Measurements from ENCODE around the gene DEFB128.
A peak's percentile ranks its signal among the peaks of the same experiment; 100 is the strongest.

DNA sequence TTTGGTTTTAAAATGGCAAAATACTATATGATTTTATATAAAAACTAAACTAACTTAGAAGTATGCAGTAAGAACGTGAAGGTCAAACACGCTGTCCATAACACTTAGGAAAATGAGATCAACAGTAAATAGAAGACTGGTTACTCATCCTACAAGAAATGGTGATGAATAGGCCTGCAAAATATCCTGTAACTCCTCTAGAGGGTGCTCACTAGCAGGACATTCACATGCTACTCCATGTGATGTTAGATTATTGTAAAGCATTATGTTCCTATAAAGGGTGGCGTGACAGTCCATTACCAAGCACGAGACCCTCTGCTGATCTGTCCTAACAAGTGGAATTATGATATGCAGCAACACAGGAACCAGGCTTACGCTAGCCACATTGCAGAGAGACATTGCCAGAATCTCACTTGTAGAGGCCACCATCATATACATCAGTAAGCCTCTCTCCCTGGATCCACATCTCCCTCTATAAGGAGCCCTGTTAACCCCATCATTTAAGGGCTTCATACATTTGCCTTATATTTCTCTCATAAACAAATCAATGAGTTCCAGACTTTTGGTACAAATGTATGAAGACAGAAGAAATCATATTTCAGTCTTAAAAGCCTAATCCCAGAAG, 19.5 kb upstream of the DEFB128 start:
- TF ChIP-seq, protein P1, sequence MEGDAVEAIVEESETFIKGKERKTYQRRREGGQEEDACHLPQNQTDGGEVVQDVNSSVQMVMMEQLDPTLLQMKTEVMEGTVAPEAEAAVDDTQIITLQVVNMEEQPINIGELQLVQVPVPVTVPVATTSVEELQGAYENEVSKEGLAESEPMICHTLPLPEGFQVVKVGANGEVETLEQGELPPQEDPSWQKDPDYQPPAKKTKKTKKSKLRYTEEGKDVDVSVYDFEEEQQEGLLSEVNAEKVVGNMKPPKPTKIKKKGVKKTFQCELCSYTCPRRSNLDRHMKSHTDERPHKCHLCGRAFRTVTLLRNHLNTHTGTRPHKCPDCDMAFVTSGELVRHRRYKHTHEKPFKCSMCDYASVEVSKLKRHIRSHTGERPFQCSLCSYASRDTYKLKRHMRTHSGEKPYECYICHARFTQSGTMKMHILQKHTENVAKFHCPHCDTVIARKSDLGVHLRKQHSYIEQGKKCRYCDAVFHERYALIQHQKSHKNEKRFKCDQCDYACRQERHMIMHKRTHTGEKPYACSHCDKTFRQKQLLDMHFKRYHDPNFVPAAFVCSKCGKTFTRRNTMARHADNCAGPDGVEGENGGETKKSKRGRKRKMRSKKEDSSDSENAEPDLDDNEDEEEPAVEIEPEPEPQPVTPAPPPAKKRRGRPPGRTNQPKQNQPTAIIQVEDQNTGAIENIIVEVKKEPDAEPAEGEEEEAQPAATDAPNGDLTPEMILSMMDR (IDR thresholded peaks at IDR 0.05): peak in 1 of 3 donors; percentile 13
- no peak for TF ChIP-seq POLR2A (IDR thresholded peaks at IDR 0.05)
